Body of pancreas (tissue), 4 donors: Measurements from ENCODE around the gene FAM53C.

Experiments used
- CTCF ChIP-seq, 7 experiments: fragments of 450-650 bp in 4 of 7; fragments of 200-600 bp in 3 of 7; sonication (generic) in 3 of 7; IDR thresholded peaks; one replicate each; pipeline ENCODE4 v1.5.1; 2016 to 2019; ENCODE audit warnings: antibody characterized with exemption in 7 of 7
- POLR2A ChIP-seq, 3 donors: fragments of 450-650 bp; IDR thresholded peaks; one replicate each; pipeline ENCODE4 v1.6.1; 2016; ENCODE audit warnings: antibody characterized with exemption in 3 of 3, mild to moderate bottlenecking in 2 of 3

GRCh38 chr5:138364576-138364975 lies 26.5 kb downstream of the FAM53C start:
- TF ChIP-seq CTCF (IDR thresholded peaks at IDR 0.05) (no peak), POLR2A (IDR thresholded peaks at IDR 0.05) (no peak)
